ENCODE measurements around the gene EPHA4. TPM values are rescaled to one million over a fixed set of nuclear protein-coding genes. Genes with fewer than 3 reads are reported as not detected.

The EPHA4 gene
- total RNA-seq, 2 experiments from 2014 or later: 0.23 TPM; not detected in 1

GRCh38 chr2:221505605-221506004, 66.5 kb downstream of the EPHA4 start:
- Histone ChIP-seq H3K4me1 (ENCODE audit: insufficient read depth, low read length, poor library complexity, severe bottlenecking) (no peaks in the 10 kb centered on the region), H4K20me1 (ENCODE audit: insufficient read depth, low read length) (no peaks in the 10 kb centered on the region), H3K9me2 (ENCODE audit: insufficient read depth, low read length) (no peaks in the 10 kb centered on the region), H3K36me3 (ENCODE audit: insufficient read depth, low read length) (no peaks in the 10 kb centered on the region), H3K79me2 (ENCODE audit: insufficient read depth, low read depth, low read length) (no peaks in the 10 kb centered on the region), H3K27ac (ENCODE audit: low read depth, low read length, poor library complexity, severe bottlenecking) (no peak overlapping the region), H3K4me3 (ENCODE audit: low read depth, low read length, poor library complexity, severe bottlenecking) (no peak overlapping the region), H3K9me3 (ENCODE audit: low read length) (no peaks in the 10 kb centered on the region), H3K4me2 (ENCODE audit: low read length) (no peak overlapping the region), H2AFZ (ENCODE audit: low read length) (no peak overlapping the region)
- POLR2A ChIA-PET: interaction anchor here (0.6 to 1.5 kb wide), 2 partner anchors 8 to 390 kb away, joined by 3 read pairs; no protein-coding TSS in a partner anchor
- intact Hi-C loops (cut with micrococcal nuclease; ENCODE audit: unreplicated experiment): no loop called here
- no TSS peak for BruUV-seq (replicated peaks)
- CTCF ChIA-PET (ENCODE audit: unreplicated experiment): no interaction called here
- no peak for TF ChIP-seq CTCF (conservative IDR thresholded peaks at IDR 0.05; ENCODE audit: low read length)
- no peak for DNase-seq (ENCODE audit: low spot score)

- no peaks in the 10 kb centered on the region for H3K9me2 ChIP-seq (ENCODE audit: insufficient read depth, low read length)
- CTCF ChIA-PET (ENCODE audit: unreplicated experiment): no interaction called here
- intact Hi-C loops (cut with micrococcal nuclease; ENCODE audit: unreplicated experiment): no loop called here
- no peaks in the 10 kb centered on the region for H4K20me1 ChIP-seq (ENCODE audit: insufficient read depth, low read length)
- BruUV-seq (replicated peaks): no TSS peak
- no peaks in the 10 kb centered on the region for H3K9me3 ChIP-seq (ENCODE audit: low read length)
- H3K27ac ChIP-seq (ENCODE audit: low read depth, low read length, poor library complexity, severe bottlenecking): no peak overlapping the region
- TF ChIP-seq EZH2phosphoT487 (IDR thresholded peaks at IDR 0.05; ENCODE audit: borderline replicate concordance, low read depth, low read length): no peak
- no peak for TF ChIP-seq CTCF (conservative IDR thresholded peaks at IDR 0.05; ENCODE audit: low read length)
- no peaks in the 10 kb centered on the region for H3K79me2 ChIP-seq (ENCODE audit: insufficient read depth, low read depth, low read length)
- no peaks in the 10 kb centered on the region for H3K4me1 ChIP-seq (ENCODE audit: insufficient read depth, low read length, poor library complexity, severe bottlenecking)
- no peak overlapping the region for H3K4me2 ChIP-seq (ENCODE audit: low read length)
- no peak overlapping the region for H2AFZ ChIP-seq (ENCODE audit: low read length)
- no peak for DNase-seq (ENCODE audit: low spot score)
- POLR2A ChIA-PET: interaction anchor here (0.6 to 1.5 kb wide), 2 partner anchors 9 to 26 kb away, joined by 3 read pairs; no protein-coding TSS in a partner anchor
- no peak overlapping the region for H3K4me3 ChIP-seq (ENCODE audit: low read depth, low read length, poor library complexity, severe bottlenecking)
- H3K36me3 ChIP-seq (ENCODE audit: insufficient read depth, low read length): no peaks in the 10 kb centered on the region
Observed at GRCh38 chr2:221504905-221505304, 67.2 kb downstream of the EPHA4 start.

DNA sequence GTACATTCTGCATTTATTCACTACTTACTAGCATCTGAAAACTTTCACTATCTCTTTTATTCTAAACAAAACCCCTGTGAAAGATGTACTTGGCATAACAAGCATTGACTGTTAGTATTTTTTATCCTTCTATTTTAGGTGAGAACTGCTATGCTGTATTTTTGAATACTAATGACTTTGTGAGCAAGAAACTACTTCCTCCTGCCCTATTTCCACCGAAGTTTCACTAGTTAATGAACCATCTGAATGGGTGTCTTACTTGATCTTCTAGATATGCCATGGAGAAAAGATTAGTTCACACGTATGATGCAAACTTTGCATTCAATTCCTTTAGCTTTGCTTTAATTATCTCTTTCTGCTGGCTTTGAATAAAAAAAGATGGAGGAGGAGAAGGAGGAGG, 68.1 kb downstream of the EPHA4 start:
- Histone ChIP-seq H4K20me1 (ENCODE audit: insufficient read depth, low read length) (no peaks in the 10 kb centered on the region), H3K9me3 (ENCODE audit: low read length) (no peaks in the 10 kb centered on the region), H3K4me3 (ENCODE audit: low read depth, low read length, poor library complexity, severe bottlenecking) (no peak overlapping the region), H3K36me3 (ENCODE audit: insufficient read depth, low read length) (no peaks in the 10 kb centered on the region), H3K27ac (ENCODE audit: low read depth, low read length, poor library complexity, severe bottlenecking) (no peak overlapping the region), H3K4me1 (ENCODE audit: insufficient read depth, low read length, poor library complexity, severe bottlenecking) (no peaks in the 10 kb centered on the region), H3K9me2 (ENCODE audit: insufficient read depth, low read length) (no peaks in the 10 kb centered on the region), H3K4me2 (ENCODE audit: low read length) (no peak overlapping the region), H3K79me2 (ENCODE audit: insufficient read depth, low read depth, low read length) (no peaks in the 10 kb centered on the region), H2AFZ (ENCODE audit: low read length) (no peak overlapping the region)
- ChIA-PET POLR2A (interaction anchor here (0.7 to 1.5 kb wide), 2 partner anchors 10 to 204 kb away, joined by 3 read pairs; no protein-coding TSS in a partner anchor), CTCF (ENCODE audit: unreplicated experiment) (interaction anchor here (0.5 kb wide), 1 partner anchor 1642 kb away, joined by 3 read pairs; no protein-coding TSS in a partner anchor)
- TF ChIP-seq CTCF (conservative IDR thresholded peaks at IDR 0.05; ENCODE audit: low read length): no peak
- DNase-seq (ENCODE audit: low spot score): no peak
- no TSS peak for BruUV-seq (replicated peaks)
- intact Hi-C loops (cut with micrococcal nuclease; ENCODE audit: unreplicated experiment): no loop called here
